NCI-H187 treated with DMSO at 0.1 percent for 48 hours (cell line): Measurements from ENCODE around the gene RAB11FIP4.

Source experiments
- DNase-seq: peaks from one replicate; lab custom pipeline; 2025; lab: John Stamatoyannopoulos, UW

RAB11FIP4 gene

GRCh38 chr17:31570951-31571892, 179.7 kb downstream of the RAB11FIP4 start:
- DNase-seq = no peak

GRCh38 chr17:31572341-31572740, 180.9 kb downstream of the RAB11FIP4 start:
- no peak for DNase-seq

- DNase-seq = no peak
These were observed 181.6 kb downstream of the RAB11FIP4 start for GRCh38 chr17:31573047-31573446.

- no peak for DNase-seq
These were observed 182.4 kb downstream of the RAB11FIP4 start for GRCh38 chr17:31573861-31574260.

GRCh38 chr17:31574458-31574857, 183.0 kb downstream of the RAB11FIP4 start:
- DNase-seq = no peak

GRCh38 chr17:31575043-31575442, 183.6 kb downstream of the RAB11FIP4 start:
- DNase-seq = no peak

GRCh38 chr17:31579265-31579664, 187.8 kb downstream of the RAB11FIP4 start:
- no peak for DNase-seq

GRCh38 chr17:31580316-31580705, 188.8 kb downstream of the RAB11FIP4 start:
- DNase-seq = no peak

- DNase-seq = no peak
These were observed 189.4 kb downstream of the RAB11FIP4 start for GRCh38 chr17:31580706-31581490.

- DNase-seq = no peak
These were observed 190.0 kb downstream of the RAB11FIP4 start for GRCh38 chr17:31581491-31581890.

GRCh38 chr17:31582151-31582907, 190.9 kb downstream of the RAB11FIP4 start:
- no peak for DNase-seq

GRCh38 chr17:31583772-31584356, 192.4 kb downstream of the RAB11FIP4 start:
- no peak for DNase-seq

GRCh38 chr17:31584438-31585279, 193.2 kb downstream of the RAB11FIP4 start:
- DNase-seq = no peak

GRCh38 chr17:31585280-31585630, 193.8 kb downstream of the RAB11FIP4 start:
- no peak for DNase-seq

GRCh38 chr17:31586946-31587345, 195.5 kb downstream of the RAB11FIP4 start:
- no peak for DNase-seq

- DNase-seq = no peak
These were observed 196.0 kb downstream of the RAB11FIP4 start for GRCh38 chr17:31587462-31587861.
